RWPE2 (cell line): ENCODE measurements around the gene CHCHD6.

Experiments used
- ATAC-seq: fragments of 200-7000 bp; cut with Tn5 transposase; 3 replicates; pipeline ENCODE4 v1.9.1; 2021; ENCODE audit warnings: low read depth
- DNase-seq: peaks from one replicate; pipeline ENCODE4 v3.0.0-alpha.2; 2020; ENCODE audit warnings: low spot score
- H3K27ac ChIP-seq: fragments of 450-650 bp; 2 replicates; pipeline ENCODE4 v1.5.1; 2017; ENCODE audit warnings: mild to moderate bottlenecking; ENCODE audit not compliant: poor library complexity, severe bottlenecking
- H3K27me3 ChIP-seq: fragments of 250-450 bp; sonication (Bioruptor Pico); 2 replicates; pipeline ENCODE4 v1.5.1; 2021; ENCODE audit warnings: mild to moderate bottlenecking, moderate library complexity; ENCODE audit not compliant: insufficient read depth, poor library complexity, severe bottlenecking
- H3K36me3 ChIP-seq: fragments of 250-450 bp; sonication (Bioruptor Pico); 2 replicates; pipeline ENCODE4 v1.5.1; 2020; ENCODE audit warnings: low read depth, mild to moderate bottlenecking, moderate library complexity
- H3K4me1 ChIP-seq: fragments of 250-450 bp; sonication (Bioruptor Pico); 2 replicates; pipeline ENCODE4 v1.5.1; 2021; ENCODE audit warnings: mild to moderate bottlenecking, moderate library complexity; ENCODE audit not compliant: insufficient read depth, poor library complexity, severe bottlenecking
- H3K4me3 ChIP-seq: fragments of 250-450 bp; sonication (Bioruptor Pico); 2 replicates; pipeline ENCODE4 v1.5.1; 2021; ENCODE audit warnings: mild to moderate bottlenecking, moderate library complexity; ENCODE audit not compliant: severe bottlenecking
- H3K9me3 ChIP-seq: fragments of 250-450 bp; sonication (Bioruptor Pico); 2 replicates; pipeline ENCODE4 v1.5.1; 2021; ENCODE audit warnings: mild to moderate bottlenecking, moderate library complexity; ENCODE audit not compliant: severe bottlenecking
- TF ChIP-seq, protein P1 (sequence below): fragments of 450-650 bp; IDR thresholded peaks from one replicate; pipeline ENCODE4 v1.5.1; 2017; ENCODE audit warnings: mild to moderate bottlenecking, moderate library complexity; ENCODE audit not compliant: poor library complexity, severe bottlenecking

The CHCHD6 gene

DNA sequence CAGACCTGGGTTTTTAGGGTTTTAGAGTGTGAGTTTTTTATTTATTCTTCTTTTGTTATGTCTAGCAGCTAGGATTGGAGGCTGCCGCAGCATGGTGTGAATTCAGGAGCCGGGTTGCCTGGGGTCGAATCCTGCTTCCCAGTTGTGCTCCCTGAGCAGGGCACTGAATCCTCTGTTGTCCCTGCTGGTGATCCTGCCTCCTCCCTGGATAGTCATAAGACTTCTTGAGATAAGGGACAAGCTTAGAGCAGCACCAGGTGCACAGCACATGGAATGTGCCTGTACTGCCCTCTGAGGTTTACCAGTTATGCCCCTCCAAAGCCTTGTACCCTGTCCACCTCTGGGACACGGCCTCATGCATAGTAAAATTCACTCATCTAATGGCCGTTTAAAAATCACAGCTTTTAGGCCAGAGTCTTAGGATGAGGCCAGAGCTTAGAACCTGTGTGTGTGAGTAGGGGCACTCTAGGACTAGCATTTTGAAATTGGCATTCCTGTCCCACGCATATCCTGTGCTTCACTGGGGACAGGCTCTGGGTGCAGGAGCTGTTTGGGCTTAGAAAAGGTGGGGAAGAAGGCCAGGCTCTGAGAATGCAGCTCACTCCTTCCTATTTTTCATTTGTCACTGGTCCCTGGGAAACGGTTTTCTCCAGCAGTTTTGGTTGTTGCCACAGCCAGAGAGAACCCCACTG lies 47.7 kb downstream of the CHCHD6 start:
- H3K27ac ChIP-seq = peak overlapping the region; percentile 94
- no peak overlapping the region for H3K4me3 ChIP-seq
- H3K36me3 ChIP-seq = no peaks in the 10 kb centered on the region
- TF ChIP-seq, protein P1, sequence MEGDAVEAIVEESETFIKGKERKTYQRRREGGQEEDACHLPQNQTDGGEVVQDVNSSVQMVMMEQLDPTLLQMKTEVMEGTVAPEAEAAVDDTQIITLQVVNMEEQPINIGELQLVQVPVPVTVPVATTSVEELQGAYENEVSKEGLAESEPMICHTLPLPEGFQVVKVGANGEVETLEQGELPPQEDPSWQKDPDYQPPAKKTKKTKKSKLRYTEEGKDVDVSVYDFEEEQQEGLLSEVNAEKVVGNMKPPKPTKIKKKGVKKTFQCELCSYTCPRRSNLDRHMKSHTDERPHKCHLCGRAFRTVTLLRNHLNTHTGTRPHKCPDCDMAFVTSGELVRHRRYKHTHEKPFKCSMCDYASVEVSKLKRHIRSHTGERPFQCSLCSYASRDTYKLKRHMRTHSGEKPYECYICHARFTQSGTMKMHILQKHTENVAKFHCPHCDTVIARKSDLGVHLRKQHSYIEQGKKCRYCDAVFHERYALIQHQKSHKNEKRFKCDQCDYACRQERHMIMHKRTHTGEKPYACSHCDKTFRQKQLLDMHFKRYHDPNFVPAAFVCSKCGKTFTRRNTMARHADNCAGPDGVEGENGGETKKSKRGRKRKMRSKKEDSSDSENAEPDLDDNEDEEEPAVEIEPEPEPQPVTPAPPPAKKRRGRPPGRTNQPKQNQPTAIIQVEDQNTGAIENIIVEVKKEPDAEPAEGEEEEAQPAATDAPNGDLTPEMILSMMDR = no peak
- H3K9me3 ChIP-seq = no peaks in the 10 kb centered on the region
- no peaks in the 10 kb centered on the region for H3K27me3 ChIP-seq
- no peak for ATAC-seq
- peaks cover 26% of the 10 kb centered on the region for H3K4me1 ChIP-seq
- DNase-seq = no peak

DNA sequence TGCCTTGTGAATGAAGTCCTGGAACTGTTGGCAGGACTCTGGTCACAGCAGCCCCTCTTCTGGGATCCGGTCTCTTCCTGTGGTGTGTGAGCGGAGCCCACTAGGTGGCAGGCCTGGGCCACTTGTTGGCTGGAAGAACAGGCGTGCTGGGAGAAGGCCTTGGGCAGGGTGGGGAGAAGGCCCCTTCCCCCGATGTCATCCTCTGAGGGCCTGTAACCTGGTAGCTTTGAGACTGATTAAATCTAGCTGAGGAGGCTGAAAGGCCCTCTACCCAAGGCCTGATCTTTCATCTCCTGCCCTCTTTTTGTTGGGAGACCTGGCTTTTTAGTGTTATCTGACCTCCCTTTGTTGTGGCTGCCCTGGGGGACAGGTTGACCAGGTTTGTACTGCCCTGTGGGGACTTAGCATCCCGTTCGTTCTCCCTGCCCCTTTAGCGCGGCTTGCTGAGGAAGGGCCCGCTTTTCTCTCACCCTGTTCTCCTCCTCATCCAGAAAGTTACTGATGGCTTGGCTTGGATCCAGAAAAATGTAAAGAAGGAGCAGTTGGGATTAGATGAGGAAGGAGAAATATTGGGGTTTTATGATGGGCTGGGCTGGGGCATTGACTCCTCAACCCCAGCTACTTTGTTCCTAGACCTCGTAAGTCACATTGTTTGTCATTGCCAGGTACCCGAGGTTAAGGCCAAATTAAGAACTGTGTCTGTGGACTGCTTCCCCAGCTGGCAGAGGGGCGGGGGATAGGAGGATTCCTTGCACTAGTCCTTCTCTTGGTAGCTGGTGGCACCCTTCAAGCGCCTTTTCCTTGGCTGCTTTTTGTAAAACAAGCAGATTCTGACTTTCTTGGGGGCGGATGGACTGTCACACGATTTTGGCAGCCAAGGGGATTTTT lies 48.5 kb downstream of the CHCHD6 start:
- TF ChIP-seq, protein P1 = peak; percentile 95
- H3K4me3 ChIP-seq = no peak overlapping the region
- H3K36me3 ChIP-seq = no peaks in the 10 kb centered on the region
- DNase-seq (no peak), ATAC-seq (peak; percentile 74)
- H3K4me1 ChIP-seq = peaks cover 23% of the 10 kb centered on the region
- H3K27me3 ChIP-seq = no peaks in the 10 kb centered on the region
- peak overlapping the region; percentile 94 for H3K27ac ChIP-seq
- no peaks in the 10 kb centered on the region for H3K9me3 ChIP-seq

DNA sequence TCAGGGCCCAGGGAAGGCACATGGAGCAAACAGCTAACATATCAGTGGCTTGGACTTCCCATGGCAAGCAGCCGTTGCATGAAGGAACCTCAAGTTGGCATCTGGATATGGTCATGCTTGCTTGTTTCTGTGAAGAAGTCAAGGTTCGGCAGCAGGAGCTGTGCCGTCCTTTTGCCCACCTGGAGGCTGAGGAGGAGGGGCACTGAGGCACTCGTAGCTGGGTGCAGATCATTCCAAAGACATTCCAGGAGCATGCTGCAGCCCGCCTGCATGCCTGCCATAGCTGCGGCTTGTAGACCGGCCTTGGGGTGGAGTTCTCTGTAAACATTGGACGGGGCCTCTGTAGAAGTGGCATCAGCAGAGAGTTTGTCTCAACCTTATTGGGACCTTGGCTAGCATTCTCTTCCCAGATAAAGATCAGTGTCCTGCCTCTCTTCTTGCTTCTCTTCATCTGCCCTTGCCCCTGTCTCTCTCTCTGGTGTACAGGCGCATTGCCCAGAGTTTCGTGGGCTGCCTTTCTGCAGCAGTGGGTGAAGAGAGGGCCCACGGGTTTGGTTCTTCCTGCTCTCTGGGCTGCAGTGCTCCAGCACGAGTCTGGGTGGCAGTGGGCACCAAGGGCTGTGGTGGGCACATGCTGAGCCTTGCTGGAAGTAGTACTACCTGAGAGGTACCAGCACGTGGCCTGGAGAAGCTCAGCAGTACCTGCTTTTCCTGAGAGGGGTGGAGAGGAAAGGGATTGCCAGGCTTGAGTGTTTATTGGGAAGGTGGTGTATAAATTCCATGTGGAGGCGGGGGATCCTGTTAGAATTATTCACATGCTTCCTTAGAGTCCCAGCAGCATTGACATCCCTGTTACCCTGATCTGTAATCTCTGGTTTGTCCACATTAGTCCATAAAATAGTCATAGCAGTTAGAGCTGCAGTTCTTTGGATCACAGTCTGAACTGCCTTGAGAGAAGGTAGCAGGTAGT lies 49.4 kb downstream of the CHCHD6 start:
- peak overlapping the region; percentile 94 for H3K27ac ChIP-seq
- H3K9me3 ChIP-seq = no peaks in the 10 kb centered on the region
- ATAC-seq = peak; percentile 98
- peak; percentile 95 for DNase-seq
- no peak overlapping the region for H3K4me3 ChIP-seq
- peaks cover 23% of the 10 kb centered on the region for H3K4me1 ChIP-seq
- TF ChIP-seq, protein P1 = peak; percentile 38
- no peaks in the 10 kb centered on the region for H3K27me3 ChIP-seq
- H3K36me3 ChIP-seq = no peaks in the 10 kb centered on the region

DNA sequence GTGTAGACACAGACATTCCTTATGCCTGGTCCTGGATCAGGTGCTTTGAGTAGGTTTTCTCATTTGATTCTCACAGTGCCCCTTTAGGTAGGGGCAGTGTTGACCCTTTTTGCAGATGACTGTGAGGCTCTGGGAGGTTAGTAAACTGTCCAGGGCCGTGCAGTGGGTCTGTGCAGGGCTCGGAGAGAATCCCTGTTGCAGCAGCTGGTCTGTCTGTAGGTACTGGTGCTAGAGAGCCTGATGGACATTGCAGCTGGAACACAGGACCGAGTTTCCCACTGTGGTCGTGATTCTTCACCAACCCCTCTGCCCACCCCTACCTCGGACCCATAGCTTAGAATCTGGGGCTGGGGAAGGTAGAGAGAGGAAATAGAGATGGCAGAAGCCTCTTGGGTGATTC lies 51.8 kb downstream of the CHCHD6 start:
- TF ChIP-seq, protein P1 = no peak
- H3K4me1 ChIP-seq = peaks cover 23% of the 10 kb centered on the region
- no peaks in the 10 kb centered on the region for H3K27me3 ChIP-seq
- no peak overlapping the region for H3K4me3 ChIP-seq
- H3K27ac ChIP-seq = no peak overlapping the region
- no peaks in the 10 kb centered on the region for H3K9me3 ChIP-seq
- H3K36me3 ChIP-seq = no peaks in the 10 kb centered on the region
- no peak for DNase-seq
- no peak for ATAC-seq
